Large intestine (tissue), 3 donors: Measurements from ENCODE around the gene LHFPL3. TPM values are rescaled to one million over a fixed set of nuclear protein-coding genes. Genes with fewer than 3 reads are reported as not detected.
A peak's percentile ranks its signal among the peaks of the same experiment; 100 is the strongest.

ENCODE experiments used
- DNase-seq, 2 donors: peaks; one replicate each; pipeline versions ENCODE4 v3.0.0 to v3.0.0-alpha.2; 2013
- H3K27ac ChIP-seq: one replicate; pipeline ENCODE4 v1.5.1; 2013; ENCODE audit warnings: low read length
- H3K27me3 ChIP-seq: 2 replicates; pipeline ENCODE4 v1.6.1; 2013; ENCODE audit warnings: low read length; ENCODE audit not compliant: control insufficient read depth, insufficient read depth
- H3K36me3 ChIP-seq: 2 replicates; pipeline ENCODE4 v1.6.1; 2013; ENCODE audit warnings: low read length; ENCODE audit not compliant: control insufficient read depth, insufficient read depth
- H3K4me1 ChIP-seq: one replicate; pipeline ENCODE4 v1.6.1; 2013; ENCODE audit warnings: low read length; ENCODE audit not compliant: control insufficient read depth, insufficient read depth
- H3K4me3 ChIP-seq: one replicate; pipeline ENCODE4 v1.5.1; 2013; ENCODE audit warnings: low read length
- H3K9me3 ChIP-seq: one replicate; pipeline ENCODE4 v1.6.1; 2013; ENCODE audit warnings: mild to moderate bottlenecking, low read depth, low read length, moderate library complexity; ENCODE audit not compliant: control insufficient read depth
- WGBS: methylation state at CpG from one replicate; pipeline ENCODE4 v1.1.5; 2013; ENCODE audit warnings: low lambda C conversion rate; ENCODE audit not compliant: insufficient coverage; 5-methylcytosine and 5-hydroxymethylcytosine counted together
- polyA plus RNA-seq: library from polyadenylated mRNA; unstranded; fragments of 120-200 nt; gene quantifications from one replicate; pipeline ENCODE4 v1.2.1, GENCODE V29; 2013

The LHFPL3 gene
- polyA plus RNA-seq, 1 donor = 8.4 TPM

DNA sequence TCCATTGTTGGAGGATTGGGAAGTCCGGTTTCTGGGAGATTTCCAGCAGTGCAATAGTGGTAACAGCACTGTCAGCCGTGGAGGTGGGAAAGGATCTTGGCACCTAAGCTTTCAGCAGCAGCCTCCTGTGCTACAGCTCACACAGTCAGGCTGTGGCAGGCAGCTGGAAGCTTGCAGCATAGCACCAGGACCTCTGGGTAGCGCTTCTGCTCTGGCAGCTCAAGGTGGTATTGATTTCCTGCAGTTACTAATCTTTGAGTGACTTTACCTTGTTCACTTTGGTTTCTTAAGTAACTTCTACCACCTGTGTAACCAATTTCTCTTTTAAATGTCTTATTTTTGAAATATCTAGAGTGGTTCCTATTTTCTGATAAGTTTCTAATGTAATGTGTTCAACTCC lies 130.5 kb downstream of the LHFPL3 start:
- WGBS = no CpG with 5 or more reads among the region's 3 CpGs
- H3K9me3 ChIP-seq = no peaks in the 10 kb centered on the region

DNA sequence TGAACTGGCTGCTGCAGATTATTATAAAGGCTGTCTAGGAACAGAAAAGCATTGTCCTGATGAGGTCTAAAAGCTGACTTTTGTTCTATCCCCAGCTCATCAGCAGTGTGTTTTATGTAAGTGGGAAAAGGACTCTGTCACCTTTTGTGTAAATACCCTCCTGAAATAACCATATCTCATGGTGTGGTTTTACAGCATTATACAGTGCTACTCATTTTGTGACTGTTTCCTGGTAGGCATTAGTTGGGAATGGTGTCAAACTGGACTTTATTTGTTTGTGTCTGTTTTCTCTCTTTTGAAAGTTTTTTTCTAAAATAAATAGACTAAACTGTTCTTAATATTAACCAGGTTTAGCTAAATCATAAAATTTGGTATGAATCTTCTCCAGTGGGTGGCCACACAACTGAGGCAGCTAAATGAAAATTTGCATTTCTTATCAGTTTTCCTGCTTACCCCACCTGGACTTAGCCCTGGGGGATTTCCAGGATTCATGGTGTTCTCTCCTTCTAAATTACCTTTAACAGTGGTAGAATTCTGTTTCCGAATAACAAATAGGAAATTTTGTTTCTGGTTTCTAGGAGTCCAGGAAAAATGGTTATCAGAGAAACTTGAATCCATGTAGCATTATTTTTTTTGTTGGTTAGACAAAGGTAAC lies 140.9 kb downstream of the LHFPL3 start:
- H3K9me3 ChIP-seq = peaks cover 4% of the 10 kb centered on the region
- 17% methylated on average over 1 of the region's 1 CpG for WGBS
- H3K4me1 ChIP-seq = peaks cover 9% of the 10 kb centered on the region
- DNase-seq = peak; percentile 44 to 80
- H3K4me3 ChIP-seq = no peak overlapping the region
- peak overlapping the region; percentile 64 for H3K27ac ChIP-seq
- H3K36me3 ChIP-seq = no peaks in the 10 kb centered on the region
- H3K27me3 ChIP-seq = no peaks in the 10 kb centered on the region

More for the DNA sequence above, 130.5 kb downstream of the LHFPL3 start:
- H3K36me3 ChIP-seq = no peaks in the 10 kb centered on the region
- no peaks in the 10 kb centered on the region for H3K4me1 ChIP-seq
- H3K4me3 ChIP-seq = no peak overlapping the region
- H3K27me3 ChIP-seq = no peaks in the 10 kb centered on the region
- H3K27ac ChIP-seq = no peak overlapping the region
- DNase-seq = no peak

DNA sequence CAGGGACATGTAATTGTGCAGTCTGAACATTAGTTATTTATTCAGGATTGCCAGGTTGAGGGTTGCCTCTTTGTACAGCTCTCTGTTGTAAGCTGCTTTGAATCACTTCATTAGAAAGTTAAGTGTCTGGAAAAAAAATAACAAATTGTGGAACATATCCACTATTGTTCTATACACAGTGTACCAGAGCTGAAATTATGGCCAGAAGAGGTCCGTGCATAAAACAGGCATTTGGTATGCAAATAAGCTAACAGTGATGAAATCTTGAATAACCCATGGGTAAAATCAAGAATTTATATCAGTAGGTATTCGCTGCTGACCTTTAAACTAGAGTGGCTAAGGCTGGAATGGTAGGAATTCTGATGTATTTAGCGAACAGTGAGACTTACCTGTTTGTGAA lies 152.1 kb downstream of the LHFPL3 start:
- H3K9me3 ChIP-seq = no peaks in the 10 kb centered on the region
- no peaks in the 10 kb centered on the region for H3K4me1 ChIP-seq
- no peak overlapping the region for H3K27ac ChIP-seq
- WGBS = no CpG with 5 or more reads among the region's 3 CpGs
- H3K4me3 ChIP-seq = no peak overlapping the region
- no peaks in the 10 kb centered on the region for H3K36me3 ChIP-seq
- H3K27me3 ChIP-seq = no peaks in the 10 kb centered on the region
- DNase-seq = no peak

DNA sequence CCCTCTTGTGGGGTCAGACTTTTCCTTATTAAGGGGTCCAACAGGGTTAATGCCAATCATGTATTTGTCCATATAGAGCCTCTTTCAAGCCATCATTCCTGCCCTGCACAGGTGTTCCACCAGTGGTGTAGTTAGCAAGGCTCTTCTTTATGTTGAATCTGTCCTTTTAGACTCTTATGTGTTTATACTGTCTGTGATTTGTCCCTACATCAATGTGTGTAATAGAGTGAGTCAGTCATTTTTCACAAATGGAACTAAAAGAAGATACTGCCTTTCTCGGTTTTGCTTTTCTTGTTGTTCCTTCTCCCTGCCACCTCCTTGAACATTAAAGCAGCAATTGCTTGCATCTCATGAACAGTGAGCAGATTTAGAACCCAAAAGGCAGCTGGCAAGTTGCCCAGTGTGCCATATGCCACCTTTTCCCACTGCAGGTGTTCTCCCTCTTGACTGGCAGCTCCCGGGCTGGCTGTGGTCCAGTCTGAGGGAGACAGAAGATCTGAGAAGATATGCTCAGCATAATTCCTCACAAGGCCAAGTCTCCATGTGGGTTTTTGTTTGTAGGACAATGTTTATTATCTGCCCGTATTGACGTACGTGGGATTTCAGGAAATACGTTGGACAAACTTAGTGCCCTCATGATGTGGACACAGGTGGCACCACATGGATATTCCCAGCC lies 154.1 kb downstream of the LHFPL3 start:
- H3K4me1 ChIP-seq = no peaks in the 10 kb centered on the region
- DNase-seq = no peak
- H3K27me3 ChIP-seq = no peaks in the 10 kb centered on the region
- no peaks in the 10 kb centered on the region for H3K36me3 ChIP-seq
- no peak overlapping the region for H3K27ac ChIP-seq
- H3K4me3 ChIP-seq = no peak overlapping the region
- H3K9me3 ChIP-seq = no peaks in the 10 kb centered on the region
- whole genome bisulfite sequencing = 80% methylated on average over 1 of the region's 6 CpGs

DNA sequence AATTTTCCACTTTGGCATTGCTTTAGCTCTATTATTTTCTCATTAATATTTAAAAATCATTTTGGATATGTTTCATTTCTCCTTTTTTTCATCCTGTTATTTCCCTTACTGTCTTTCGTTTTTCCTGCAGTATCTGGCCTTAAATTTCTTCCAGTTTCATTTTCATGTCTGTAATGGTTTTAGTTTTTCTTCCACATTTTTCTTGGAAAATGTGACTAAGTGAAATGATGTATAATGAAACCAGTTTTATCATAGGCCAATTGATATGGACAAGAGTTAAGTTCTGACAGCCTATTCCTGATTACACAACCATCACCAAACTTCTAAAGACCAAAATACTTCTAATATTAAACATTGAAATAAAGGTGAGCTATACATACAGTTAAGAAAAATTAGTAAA lies 158.5 kb downstream of the LHFPL3 start:
- WGBS = 82% methylated on average over 1 of the region's 1 CpG

DNA sequence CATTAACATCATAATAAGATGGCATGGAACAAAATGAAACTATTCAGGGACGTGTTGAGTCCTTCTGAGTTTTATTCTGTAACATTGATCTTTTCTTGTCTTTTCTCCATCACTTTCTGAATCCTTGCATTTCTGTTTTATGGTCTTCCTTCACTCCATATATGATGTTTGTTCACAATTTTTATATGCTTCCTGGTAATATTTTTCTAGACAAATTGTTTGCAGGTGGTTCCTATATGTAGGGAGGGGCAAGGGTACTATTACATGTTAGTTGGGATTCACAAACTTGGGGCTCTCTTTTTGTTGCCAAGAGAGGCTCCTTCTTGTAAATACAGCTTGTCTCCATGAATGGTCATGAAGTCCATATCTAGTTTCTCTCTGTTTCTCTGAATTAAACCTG lies 159.2 kb downstream of the LHFPL3 start:
- Histone ChIP-seq H3K4me3 (no peak overlapping the region), H3K9me3 (no peaks in the 10 kb centered on the region), H3K27ac (no peak overlapping the region), H3K27me3 (no peaks in the 10 kb centered on the region), H3K4me1 (no peaks in the 10 kb centered on the region), H3K36me3 (no peaks in the 10 kb centered on the region)
- no peak for DNase-seq
- WGBS = no CpG with 5 or more reads among the region's 1 CpG

More for the DNA sequence above, 158.5 kb downstream of the LHFPL3 start:
- no peaks in the 10 kb centered on the region for H3K9me3 ChIP-seq
- DNase-seq = no peak
- no peaks in the 10 kb centered on the region for H3K27me3 ChIP-seq
- no peak overlapping the region for H3K4me3 ChIP-seq
- no peak overlapping the region for H3K27ac ChIP-seq
- no peaks in the 10 kb centered on the region for H3K4me1 ChIP-seq
- no peaks in the 10 kb centered on the region for H3K36me3 ChIP-seq

DNA sequence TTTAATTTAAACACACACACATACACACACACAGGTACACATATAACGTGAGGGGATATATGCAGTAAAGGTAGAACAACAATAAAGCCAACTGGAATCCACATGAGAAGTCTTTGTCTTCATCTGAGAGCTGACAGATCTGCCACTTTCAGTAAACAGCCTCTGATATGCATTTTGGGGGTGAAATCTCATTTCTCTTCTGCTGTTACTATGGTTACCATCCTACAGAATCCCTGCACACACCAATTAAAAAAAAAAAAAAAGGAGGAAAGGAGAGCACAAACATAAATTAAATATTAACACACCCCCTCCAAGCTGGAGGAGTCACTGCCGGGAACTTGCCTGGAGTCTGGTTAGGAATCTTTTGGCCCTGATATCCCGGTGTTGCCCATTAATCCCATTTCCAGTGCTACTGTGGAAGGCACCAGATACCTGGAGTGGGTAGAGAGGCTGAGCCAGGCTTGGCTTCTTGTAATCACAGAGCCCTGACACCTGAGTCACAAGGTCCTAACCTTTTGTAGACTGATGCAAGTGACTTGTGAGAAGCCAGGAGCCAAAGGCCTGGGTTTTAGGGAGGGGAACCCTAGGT lies 169.1 kb downstream of the LHFPL3 start:
- H3K36me3 ChIP-seq = no peaks in the 10 kb centered on the region
- no peaks in the 10 kb centered on the region for H3K27me3 ChIP-seq
- no peaks in the 10 kb centered on the region for H3K9me3 ChIP-seq
- H3K27ac ChIP-seq = no peak overlapping the region
- H3K4me1 ChIP-seq = no peaks in the 10 kb centered on the region
- WGBS = no CpG with 5 or more reads among the region's 3 CpGs
- H3K4me3 ChIP-seq = no peak overlapping the region
- DNase-seq = no peak

DNA sequence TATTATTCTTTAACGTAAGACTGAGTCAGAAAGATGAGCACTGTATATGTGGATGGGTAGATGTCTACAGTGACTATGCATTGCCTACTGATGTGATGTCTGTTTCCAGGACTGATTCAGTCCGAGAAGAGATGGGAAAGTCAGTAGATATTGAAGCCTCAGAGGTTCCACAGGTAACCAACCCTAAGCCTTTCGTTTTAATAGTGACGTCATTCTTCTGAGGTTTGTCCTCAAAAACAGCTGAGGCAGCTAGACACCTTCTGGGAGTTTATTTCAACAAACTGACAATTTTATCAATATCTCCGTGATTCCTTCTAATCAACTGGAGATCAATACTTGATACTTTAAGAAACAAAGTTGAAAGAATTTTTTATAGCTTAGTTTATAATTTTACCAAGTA lies 171.6 kb downstream of the LHFPL3 start:
- no peaks in the 10 kb centered on the region for H3K27me3 ChIP-seq
- no peaks in the 10 kb centered on the region for H3K36me3 ChIP-seq
- no peak for DNase-seq
- H3K9me3 ChIP-seq = no peaks in the 10 kb centered on the region
- H3K4me3 ChIP-seq = no peak overlapping the region
- no peaks in the 10 kb centered on the region for H3K4me1 ChIP-seq
- WGBS = 96% methylated on average over 5 of the region's 5 CpGs
- no peak overlapping the region for H3K27ac ChIP-seq

DNA sequence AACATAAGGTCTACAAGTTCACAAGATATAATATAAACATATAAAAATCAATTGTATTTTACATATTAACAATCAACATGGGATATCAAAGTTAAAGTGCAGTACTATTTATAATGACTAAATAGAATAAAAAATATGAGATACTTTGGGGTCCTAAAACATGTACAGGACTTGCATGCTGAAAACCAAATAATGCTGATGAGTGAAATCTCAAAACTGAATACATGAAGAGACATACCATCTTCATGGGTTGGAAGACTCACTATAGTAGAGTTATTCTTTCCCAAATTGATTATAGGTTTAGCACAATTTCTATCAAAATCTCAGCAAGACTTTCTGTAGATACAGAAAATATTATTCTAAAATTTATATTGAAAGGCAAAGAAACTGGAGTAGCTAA lies 181.5 kb downstream of the LHFPL3 start:
- no peaks in the 10 kb centered on the region for H3K27me3 ChIP-seq
- H3K27ac ChIP-seq = no peak overlapping the region
- no peaks in the 10 kb centered on the region for H3K4me1 ChIP-seq
- no peaks in the 10 kb centered on the region for H3K9me3 ChIP-seq
- no peaks in the 10 kb centered on the region for H3K36me3 ChIP-seq
- DNase-seq = no peak
- no peak overlapping the region for H3K4me3 ChIP-seq

DNA sequence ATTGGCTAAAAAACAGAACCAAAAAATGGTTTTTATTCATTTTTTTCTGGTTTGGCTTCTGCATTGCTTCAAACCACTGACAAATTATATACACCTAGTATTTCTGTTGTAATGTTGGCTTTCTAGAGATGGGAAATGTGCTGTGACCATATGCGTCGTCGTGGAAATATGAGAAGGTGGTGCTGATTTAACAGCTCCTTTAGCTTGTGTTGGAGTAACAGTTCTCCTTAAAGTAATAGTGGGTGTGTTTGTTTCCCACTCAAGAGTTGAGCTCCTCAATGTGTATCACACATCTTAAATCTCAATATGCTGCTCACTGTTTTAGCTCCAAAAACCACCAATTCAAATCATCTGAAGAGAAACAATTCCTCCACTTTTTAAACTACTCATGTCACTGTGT lies 196.4 kb downstream of the LHFPL3 start:
- no peaks in the 10 kb centered on the region for H3K9me3 ChIP-seq
- H3K36me3 ChIP-seq = no peaks in the 10 kb centered on the region
- WGBS = no CpG with 5 or more reads among the region's 3 CpGs
- no peak for DNase-seq
- H3K4me1 ChIP-seq = no peaks in the 10 kb centered on the region
- no peaks in the 10 kb centered on the region for H3K27me3 ChIP-seq
- no peak overlapping the region for H3K4me3 ChIP-seq
- H3K27ac ChIP-seq = no peak overlapping the region

DNA sequence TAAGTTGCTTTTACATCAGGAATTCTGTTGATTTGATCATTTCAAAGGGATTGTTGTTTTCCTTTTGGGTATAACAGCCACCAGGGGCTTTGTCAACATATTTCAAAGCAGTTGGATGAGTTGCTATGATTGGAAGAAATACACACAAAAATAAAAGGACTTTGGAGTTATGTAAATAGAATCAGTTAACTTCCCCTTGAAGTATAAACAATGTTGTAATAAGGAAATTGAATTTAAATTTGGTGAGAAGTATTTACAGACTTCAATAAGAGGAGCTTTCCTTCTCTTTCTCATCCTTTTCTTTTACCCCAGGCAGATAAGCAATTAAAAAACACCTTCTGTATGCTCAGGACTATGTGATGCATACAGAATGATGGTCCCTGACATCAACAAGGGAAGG lies 199.7 kb downstream of the LHFPL3 start:
- Histone ChIP-seq H3K4me1 (no peaks in the 10 kb centered on the region), H3K27me3 (no peaks in the 10 kb centered on the region), H3K9me3 (no peaks in the 10 kb centered on the region), H3K4me3 (no peak overlapping the region), H3K36me3 (no peaks in the 10 kb centered on the region), H3K27ac (no peak overlapping the region)
- no peak for DNase-seq
